C4-2B (cell line): Measurements from ENCODE around the gene COL6A5.
"Not testable (repeated sequence)": the region's sequence is repeated elsewhere in the genome, so short reads cannot be mapped to it uniquely, and the experiment has no call there.

Source experiments
- H3K27ac ChIP-seq: fragments of 450-650 bp; 2 replicates; pipeline ENCODE4 v1.5.1; 2017
- ZFX ChIP-seq: fragments of 450-650 bp; IDR thresholded peaks from 2 replicates; pipeline ENCODE4 v1.6.1; 2017
- TF ChIP-seq, protein P1 (sequence below): fragments of 450-650 bp; conservative IDR thresholded peaks from 2 replicates; pipeline ENCODE4 v1.5.1; 2017; ENCODE audit warnings: mild to moderate bottlenecking

COL6A5 gene

DNA sequence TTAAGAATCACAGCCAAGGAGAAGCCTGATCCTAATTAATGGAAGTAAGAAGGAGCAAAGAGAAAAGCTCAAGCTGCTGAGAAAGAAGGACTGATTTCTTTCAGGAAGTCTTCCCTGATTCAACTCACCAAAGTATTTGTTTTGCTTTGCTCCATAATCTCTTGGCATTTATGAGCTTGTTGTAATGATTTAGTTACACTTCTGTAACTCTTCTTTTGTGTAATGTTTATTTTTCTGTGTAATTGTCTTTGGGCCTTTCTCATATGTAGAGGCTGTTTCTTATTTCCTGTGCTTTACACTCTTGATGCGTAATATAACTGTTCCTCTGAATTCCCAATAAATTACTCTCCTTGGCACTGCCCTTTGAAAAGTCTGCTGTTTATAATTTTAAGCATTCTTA lies 80.0 kb downstream of the COL6A5 start:
- TF ChIP-seq ZFX, result no peak
- TF ChIP-seq, protein P1, sequence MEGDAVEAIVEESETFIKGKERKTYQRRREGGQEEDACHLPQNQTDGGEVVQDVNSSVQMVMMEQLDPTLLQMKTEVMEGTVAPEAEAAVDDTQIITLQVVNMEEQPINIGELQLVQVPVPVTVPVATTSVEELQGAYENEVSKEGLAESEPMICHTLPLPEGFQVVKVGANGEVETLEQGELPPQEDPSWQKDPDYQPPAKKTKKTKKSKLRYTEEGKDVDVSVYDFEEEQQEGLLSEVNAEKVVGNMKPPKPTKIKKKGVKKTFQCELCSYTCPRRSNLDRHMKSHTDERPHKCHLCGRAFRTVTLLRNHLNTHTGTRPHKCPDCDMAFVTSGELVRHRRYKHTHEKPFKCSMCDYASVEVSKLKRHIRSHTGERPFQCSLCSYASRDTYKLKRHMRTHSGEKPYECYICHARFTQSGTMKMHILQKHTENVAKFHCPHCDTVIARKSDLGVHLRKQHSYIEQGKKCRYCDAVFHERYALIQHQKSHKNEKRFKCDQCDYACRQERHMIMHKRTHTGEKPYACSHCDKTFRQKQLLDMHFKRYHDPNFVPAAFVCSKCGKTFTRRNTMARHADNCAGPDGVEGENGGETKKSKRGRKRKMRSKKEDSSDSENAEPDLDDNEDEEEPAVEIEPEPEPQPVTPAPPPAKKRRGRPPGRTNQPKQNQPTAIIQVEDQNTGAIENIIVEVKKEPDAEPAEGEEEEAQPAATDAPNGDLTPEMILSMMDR, result no peak
- H3K27ac ChIP-seq, result no peak overlapping the region

DNA sequence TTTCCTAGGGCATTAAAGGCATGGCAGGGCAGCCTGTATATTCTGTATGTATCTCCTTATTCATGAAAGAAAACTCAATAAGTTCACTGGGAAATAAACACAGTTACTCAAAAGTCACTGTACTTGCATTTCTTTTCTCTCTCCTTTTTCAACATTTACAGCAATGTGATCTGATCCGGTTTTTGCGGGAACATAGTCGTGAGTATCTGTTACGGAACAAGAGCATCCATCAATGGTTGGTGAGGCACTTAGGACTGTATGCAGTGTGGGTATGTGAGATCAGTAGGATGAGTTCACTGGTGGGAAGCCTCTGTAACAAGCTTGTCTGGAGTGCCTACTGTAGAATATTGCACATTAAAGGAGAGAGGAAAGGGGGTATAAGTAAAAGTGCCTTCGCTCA lies 80.7 kb downstream of the COL6A5 start:
- TF ChIP-seq, protein P1, result no peak
- no peak for TF ChIP-seq ZFX
- H3K27ac ChIP-seq, result no peak overlapping the region

DNA sequence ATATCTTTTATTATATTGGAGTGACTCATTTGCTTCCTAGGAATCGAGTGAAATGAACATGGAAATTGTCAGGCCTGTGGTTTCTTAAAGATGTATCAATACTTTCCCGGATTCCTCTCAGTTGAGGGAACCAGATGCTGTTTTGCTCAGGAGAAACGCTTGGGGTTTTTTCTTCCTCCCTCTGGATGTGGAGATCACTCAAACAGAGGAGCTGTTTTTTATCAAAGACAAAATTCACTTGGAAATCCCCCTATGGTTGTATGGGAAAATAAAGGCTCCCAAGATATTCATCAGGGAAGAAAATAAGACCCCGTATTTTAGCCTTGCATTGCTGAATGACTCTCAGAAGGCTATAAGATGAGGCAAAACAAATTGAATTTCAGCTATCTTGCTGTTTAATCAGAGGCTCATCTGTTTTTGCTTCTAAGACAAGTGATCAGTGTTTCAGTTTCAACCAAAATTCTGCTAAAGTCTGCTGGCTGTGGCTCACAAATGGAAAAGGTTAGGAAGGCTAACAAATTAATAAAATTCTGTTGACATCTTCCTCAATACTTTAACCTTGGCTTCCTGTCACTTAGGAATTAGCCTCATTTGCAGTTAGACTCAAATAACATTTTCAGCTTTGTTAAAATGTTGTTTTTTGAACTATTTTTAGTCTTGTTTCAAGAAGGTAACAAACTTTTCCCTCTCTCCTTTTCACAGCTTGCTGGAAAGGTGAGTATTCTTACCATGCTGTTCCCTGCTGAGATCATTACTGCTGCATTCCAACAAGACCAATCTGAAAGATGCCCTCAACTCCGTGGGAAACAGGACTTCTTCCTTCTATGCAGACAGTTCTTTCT lies 83.6 kb downstream of the COL6A5 start:
- TF ChIP-seq, protein P1, result no peak
- no peak for TF ChIP-seq ZFX
- H3K27ac ChIP-seq, result no peak overlapping the region

DNA sequence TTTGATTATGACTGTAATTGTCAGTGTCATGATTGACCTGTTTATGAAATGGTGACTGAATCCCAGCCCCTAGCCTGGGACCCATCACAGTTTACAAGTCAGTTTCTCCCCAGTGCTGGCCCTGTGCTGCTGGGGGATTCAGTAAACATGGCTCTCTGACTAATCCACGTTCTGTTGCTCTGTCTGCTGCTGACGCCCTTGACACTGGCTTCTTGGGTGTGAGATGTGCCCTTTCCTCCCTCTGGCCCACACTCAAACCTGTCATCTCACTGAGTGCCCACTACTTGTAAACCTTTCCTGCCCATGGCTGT lies 84.2 kb downstream of the COL6A5 start:
- no peak overlapping the region for H3K27ac ChIP-seq
- TF ChIP-seq, protein P1, result no peak
- no peak for TF ChIP-seq ZFX

DNA sequence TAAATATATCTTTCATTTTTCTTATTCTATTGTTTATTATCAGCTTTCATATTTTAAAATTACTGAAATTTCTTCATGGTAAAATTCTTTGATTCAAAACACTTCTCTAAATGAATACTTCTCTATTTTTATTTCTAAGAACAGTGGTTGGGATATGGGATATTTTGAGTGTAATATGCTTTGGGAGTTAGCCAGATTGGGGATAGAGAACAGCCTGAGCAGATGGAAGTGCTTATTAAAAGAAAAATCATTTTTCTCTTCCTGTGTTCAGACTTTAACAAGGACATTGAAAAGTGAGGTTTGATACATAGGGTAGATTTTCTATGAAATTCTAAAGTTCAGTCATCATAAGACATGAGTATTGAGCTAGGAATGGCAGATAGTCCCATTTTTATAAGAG lies 84.8 kb downstream of the COL6A5 start:
- H3K27ac ChIP-seq, result no peak overlapping the region
- no peak for TF ChIP-seq ZFX
- TF ChIP-seq, protein P1, result no peak

DNA sequence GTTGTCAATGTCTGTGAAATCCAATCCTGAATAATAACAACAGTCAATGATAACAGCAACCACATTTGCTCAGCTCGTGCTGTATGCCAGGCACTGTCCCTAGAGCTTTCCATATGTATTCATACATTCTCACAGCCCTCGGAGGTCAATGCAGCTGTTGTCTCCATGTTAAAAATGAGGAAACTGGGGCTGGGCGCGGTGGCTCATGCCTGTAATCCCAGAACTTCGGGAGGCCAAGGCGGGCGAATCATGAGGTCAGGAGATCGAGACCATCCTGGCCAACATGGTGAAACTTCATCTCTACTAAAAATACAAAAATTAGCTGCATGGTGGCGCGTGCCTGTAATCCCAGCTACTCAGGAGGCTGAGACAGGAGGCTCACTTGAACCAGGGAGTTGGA lies 86.6 kb downstream of the COL6A5 start:
- not testable (repeated sequence) for H3K27ac ChIP-seq

DNA sequence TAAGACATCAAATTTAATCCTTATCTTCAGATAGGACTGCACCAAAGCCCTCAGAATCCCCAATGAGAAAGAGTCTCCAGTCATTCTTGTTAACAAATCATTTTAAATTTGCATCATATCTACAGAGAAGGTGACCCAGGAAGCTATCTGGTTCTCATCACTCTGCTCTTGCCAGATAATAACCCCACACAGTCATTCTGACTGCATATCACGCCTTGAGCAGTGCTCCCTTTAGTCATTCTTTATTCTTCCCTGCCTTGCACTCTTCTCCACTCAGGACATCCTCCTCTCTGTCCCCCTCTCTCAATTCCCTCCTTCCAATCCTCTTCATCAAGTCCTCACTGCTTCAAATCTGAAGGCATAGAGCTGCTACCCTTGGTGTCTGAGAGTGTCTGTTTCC lies 87.8 kb downstream of the COL6A5 start:
- TF ChIP-seq ZFX, result no peak
- TF ChIP-seq, protein P1, result no peak
- no peak overlapping the region for H3K27ac ChIP-seq

DNA sequence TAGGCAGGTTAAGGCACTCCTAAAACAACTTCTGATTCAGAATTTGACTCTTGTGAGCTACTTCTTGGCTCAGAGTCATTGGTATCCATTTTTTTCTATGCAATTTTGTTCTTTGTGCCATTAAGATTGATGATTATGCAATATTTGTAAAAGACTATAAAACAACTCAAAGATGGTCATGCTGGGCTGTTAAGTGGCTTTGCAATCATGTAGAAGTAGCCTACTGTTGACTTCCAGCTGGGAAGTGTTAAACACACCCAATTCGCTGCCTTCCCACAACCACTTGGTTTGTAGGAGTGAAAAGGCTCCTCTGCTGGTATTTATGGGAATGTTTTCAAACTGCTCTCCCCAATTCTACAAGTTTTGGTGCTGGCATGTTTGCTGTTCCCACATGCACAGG lies 96.8 kb downstream of the COL6A5 start:
- no peak overlapping the region for H3K27ac ChIP-seq
- no peak for TF ChIP-seq ZFX
- TF ChIP-seq, protein P1, result no peak

DNA sequence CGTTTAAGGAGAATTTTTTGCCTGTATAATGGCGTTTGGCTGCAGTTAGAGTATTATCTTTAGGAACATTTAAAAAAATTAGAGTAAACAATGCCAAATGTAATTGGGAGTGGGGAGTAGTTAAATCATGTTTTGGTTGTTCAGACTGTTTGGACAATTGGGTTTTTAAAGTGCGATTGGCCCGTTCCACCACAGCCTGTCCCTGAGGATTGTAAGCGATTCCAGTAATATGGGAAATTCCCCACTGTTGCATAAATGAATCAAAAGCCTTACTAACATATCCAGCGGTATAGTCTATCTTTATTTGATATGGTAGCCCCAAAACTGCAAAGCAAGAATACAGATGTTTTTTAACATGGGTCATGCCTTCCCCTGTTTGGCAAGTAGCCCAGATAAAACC lies 101.4 kb downstream of the COL6A5 start:
- not testable (repeated sequence) for H3K27ac ChIP-seq

DNA sequence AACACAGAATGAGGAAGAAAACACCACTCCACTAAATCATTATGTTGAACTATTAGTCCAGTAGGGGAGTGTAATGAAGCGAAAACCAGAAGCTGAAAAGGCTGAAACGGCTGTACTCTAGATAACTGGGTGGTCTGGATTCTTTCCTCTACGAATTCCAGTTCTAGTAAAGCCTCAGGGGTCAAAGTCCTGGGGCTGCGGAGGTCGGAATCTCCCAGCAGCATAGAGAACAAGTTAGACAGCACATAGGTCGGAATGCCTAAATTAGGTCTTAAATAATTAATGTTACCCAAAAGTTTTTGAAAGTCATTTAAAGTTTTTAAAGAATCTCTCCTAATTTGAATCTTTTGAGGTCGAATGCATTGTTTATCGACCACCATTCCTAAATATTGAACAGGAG lies 102.7 kb downstream of the COL6A5 start:
- H3K27ac ChIP-seq, result not testable (repeated sequence)
